Measurements from ENCODE around the gene INPP5A.

GRCh38 chr10:132708441-132708840, 170.9 kb downstream of the INPP5A start:
- no peak for TF ChIP-seq POLR2AphosphoS5 (IDR thresholded peaks at IDR 0.05)
- TF ChIP-seq, protein P1, sequence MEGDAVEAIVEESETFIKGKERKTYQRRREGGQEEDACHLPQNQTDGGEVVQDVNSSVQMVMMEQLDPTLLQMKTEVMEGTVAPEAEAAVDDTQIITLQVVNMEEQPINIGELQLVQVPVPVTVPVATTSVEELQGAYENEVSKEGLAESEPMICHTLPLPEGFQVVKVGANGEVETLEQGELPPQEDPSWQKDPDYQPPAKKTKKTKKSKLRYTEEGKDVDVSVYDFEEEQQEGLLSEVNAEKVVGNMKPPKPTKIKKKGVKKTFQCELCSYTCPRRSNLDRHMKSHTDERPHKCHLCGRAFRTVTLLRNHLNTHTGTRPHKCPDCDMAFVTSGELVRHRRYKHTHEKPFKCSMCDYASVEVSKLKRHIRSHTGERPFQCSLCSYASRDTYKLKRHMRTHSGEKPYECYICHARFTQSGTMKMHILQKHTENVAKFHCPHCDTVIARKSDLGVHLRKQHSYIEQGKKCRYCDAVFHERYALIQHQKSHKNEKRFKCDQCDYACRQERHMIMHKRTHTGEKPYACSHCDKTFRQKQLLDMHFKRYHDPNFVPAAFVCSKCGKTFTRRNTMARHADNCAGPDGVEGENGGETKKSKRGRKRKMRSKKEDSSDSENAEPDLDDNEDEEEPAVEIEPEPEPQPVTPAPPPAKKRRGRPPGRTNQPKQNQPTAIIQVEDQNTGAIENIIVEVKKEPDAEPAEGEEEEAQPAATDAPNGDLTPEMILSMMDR (IDR thresholded peaks at IDR 0.05) = no peak
